Glomerular endothelial cell (primary cell): ENCODE measurements around the gene PDE6D. TPM values are rescaled to one million over a fixed set of nuclear protein-coding genes. Genes with fewer than 3 reads are reported as not detected.
"Not testable (repeated sequence)": the region's sequence is repeated elsewhere in the genome, so short reads cannot be mapped to it uniquely, and the experiment has no call there.

Source experiments
- DNase-seq: peaks from one replicate; pipeline ENCODE4 v3.0.0-alpha.2; 2011; ENCODE audit warnings: low read depth, low spot score; ENCODE audit errors: extremely low read depth
- total RNA-seq: library from RNA; depleted of rRNA; stranded (reverse); fragments of >200 nt; gene quantifications from 2 replicates; pipeline ENCODE4 v1.2.3, GENCODE V29; 2015

Gene PDE6D
- total RNA-seq, 1 donor from 2014 or later, result 29.5 TPM

DNA sequence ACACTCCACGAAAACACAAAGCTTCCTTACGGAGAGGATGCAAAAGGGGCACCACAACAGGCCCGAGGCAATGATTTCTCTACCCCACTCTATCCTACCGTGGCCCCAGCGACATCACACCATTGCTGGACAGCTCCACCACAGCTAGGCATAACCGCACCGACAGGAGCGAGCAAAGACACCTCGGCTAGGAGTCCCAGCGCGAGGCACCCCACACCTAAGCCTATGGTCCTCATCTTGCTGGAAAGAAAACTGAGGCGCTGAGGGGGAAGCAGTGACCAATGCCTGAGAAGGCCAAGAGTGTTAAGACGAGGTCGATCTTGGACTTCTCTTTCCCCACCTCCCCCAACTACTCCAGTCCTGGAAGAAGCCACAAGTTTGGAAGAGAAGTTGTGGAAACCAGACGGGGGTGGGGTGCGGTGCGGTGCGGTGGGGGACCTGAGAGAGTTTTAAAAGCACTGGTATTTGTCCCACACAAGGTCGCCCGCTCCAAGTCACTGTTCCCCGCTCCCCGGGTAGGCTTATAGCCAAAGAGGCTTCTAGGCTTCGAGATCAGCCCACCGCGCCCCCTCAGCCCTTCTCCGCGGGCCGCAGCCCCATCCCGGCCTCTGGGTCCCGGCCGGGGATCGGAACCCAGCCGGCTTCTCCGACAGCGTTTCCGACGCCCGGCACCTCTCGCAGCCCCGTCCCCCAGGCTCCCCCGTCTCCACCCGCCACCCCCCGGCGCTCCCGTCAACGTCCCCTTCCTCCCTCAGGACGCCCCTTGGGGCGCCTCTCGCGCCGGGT, 766 bp downstream of the PDE6D start:
- DNase-seq, result no peak

DNA sequence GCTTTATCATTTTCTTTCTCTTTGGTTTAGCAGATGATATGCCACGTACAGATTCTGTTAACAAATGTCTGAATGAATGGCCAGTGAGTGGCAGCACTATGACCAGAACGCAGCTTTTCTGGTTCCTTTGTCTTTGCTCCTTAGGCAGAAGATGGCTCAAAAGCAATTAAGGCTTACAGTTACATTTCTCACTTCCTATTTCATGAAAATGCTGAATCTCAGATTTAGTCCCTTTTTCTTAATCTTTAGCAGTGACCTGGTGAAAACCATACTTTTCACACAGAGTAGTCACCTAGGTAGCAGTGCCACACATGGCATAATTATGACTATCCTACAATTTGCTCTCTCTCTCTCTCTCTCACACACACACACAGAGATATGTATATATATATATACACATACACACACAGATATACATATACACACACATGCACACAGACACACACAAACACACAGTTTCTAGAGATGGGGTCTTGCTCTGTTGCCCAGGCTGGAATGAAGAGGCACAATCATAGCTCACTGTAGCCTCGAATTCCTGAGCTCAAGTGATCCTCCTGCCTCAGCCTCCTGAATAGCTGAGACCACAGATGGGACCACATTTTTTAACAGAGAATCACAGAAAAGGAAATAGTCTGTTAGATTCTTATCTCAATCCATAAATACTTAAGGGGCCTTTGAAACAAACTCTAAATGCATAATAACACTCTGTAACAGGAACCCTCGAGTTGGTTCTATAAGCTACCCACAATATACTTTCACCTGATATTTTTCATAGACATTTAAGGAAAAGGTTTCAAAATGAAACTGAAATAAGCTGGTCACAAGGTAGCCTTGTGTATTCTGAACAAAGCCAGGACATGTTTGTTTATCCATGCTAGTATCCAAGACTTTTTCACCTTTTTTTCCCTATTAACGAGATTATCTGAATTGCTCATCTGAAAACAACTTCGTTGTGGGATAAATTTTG, 11.6 kb downstream of the PDE6D start:
- DNase-seq, result no peak

DNA sequence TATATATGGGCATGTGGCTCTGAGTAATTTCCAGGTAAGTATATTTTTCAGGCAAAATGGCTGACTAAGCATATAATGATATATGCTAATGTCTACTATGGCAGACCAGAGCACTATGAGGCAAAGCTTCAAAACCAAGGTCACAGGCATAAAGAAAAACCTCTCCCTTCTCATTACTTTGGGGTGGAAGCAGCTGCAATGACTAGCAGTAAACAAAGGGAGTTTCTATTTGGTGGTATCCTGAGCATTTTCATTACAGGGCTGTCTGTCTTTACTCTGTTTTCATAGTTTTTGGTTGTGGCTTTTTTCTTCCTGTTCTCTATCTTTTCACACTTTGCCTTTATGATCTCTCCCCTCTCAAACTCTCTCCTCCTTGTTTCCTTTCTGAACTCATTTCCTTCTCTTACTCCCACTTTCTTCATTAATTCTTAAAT, 15.6 kb downstream of the PDE6D start:
- DNase-seq, result no peak

DNA sequence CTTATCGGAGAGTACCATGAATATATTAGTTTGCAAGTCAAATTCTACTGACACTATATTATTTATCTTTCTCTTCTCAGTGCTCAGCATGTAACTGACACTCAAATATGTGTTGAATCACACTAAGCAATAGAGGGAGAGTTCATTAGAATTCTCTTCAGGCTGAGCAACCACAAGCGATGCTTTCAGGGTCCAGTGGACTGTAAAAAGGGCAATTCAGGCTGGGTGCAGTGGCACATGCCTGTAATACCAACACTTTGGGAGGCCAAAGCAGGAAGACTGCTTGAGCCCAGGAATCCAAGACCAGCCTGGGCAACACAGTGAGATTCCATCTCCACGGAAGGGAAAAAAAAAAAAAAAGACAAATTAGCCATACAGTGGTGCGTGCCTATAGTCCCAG, 16.3 kb downstream of the PDE6D start:
- DNase-seq, result no peak

DNA sequence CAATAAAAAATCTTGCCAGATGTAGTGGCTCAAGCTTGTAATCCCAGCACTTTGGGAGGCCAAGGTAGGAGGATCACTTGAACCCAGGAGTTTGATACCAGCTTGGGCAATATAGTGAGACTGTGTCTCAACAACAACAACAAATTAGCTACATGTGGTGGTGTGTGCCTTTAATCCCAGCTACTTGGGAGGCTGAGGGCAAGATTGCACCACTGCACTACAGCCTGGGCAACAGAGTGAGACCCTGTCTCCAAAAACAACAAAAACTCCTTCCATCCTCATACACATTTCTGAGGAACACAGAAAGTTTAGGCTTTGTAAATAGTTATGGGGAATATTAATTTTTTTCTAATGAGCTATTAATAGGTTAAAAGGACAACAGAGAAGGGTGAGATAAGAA, 17.0 kb downstream of the PDE6D start:
- DNase-seq, result no peak

DNA sequence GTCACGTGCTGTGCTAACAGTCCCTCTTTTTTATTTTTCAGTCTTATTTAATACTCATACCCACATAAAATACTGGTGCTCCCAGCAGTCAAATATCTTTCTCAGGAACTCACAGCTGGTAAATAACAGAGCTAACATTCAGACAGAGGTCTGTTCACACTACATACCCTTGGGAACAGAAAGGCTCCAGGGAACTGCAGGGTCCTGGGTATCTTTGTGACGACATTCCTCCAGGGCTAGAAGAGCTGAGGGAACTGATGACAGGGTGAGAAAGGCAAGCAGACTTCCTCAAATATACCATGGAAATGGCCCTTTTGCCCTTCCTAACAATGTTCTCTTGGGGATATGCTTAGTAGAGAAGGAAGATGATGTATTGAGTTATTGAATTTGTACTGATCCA, 19.3 kb downstream of the PDE6D start:
- DNase-seq, result no peak

DNA sequence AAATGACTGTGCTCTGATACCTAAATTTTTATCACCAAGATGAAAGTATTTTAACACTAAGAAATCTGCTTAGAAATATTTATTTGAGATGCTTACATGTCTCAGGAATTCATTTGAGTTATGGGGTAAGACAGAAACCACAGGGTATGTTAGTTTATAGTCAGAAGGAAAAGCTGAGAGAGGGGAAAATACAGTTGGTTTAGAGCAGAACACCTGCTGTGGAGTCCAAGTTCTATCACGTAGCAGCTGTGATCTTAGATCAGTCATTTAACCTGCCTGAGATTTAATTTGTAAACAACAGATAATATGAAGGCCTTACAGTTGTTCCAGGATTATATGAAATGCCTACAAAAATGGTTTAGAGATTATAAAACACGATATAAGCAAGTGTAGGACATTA, 29.0 kb downstream of the PDE6D start:
- DNase-seq, result no peak

DNA sequence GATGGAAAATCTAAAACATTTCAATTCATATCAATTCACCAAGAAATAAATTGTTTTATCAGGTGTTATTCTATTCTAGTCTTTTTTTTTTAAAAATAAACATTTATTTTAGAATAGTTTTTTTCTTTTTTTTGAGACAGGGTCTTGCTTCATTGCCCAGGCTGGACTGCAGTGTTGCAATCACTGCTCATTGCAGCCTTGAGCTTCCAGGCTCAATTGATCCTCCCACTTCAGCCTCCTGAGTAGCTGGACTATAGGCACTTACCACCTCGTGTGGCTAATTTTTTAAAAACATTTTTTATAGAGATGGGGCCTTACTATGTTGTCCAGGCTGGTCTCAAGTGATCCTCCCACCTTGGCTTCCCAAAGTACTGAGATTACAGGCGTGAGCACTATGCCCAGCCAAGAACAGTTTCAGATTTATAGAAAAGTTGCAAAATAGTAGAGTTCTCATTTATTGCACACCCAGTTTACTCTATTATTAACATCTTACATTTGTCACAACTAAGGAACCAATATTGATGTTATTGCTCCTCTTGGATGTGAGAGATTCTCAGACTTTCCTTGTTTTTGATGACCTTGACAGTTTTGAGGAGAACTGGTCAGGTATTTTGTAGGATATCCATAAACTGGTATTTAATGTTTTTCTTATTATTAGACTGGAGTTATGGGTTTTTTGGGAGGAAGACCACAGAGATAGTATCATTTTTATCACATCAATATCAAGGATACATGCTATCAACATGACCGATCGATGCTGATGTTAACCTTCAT, 29.9 kb downstream of the PDE6D start:
- DNase-seq, result no peak

DNA sequence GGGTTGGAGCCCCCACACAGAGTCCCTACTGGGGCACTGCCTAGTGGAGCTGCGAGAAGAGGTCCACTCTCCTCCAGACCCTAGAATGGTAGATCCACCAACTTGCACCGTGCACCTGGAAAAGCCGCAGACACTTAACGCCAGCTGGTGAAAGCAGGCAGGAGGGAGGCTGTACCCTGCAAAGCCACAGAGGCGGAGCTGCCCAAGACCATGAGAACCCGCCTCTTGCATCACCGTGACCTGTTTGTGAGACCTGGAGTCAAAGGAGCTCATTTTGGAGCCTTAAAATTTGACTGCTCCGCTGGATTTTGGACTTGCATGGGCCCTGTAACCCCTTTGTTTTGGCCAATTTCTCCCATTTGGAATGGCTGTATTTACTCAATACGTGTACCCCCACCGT, 32.1 kb downstream of the PDE6D start:
- not testable (repeated sequence) for DNase-seq

DNA sequence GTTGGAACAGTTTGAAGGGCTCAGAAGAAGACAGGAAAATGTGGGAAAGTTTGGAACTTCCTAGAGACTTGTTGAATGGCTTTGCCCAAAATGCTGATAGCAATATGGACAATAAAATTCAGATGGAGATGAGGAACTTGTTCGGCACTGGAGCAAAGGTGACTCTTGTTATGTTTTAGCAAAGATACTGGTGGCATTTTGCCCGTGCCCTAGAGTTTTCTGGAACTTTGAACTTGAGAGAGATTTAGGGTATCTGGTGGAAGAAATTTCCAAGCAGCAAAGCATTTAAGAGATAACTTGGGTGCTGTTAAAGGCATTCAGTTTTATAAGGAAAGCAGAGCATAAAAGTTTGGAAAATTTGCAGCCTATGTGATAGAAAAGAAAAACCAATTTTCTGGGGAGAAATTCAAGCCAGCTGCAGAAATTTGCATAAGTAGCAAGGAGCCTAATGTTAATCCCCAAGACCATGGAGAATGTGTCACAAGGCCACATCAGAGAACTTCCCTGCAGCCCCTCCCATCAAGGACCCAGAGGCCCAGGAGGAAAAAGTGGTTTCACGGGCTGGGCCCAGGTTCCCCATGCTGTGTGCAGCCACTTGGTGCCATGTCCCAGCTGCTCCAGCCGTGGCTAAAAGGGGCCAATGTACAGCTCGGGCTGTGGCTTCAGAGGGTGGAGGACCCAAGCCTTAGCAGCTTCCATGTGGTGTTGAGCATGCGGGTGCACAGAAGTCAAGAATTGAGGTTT, 32.8 kb downstream of the PDE6D start:
- not testable (repeated sequence) for DNase-seq

DNA sequence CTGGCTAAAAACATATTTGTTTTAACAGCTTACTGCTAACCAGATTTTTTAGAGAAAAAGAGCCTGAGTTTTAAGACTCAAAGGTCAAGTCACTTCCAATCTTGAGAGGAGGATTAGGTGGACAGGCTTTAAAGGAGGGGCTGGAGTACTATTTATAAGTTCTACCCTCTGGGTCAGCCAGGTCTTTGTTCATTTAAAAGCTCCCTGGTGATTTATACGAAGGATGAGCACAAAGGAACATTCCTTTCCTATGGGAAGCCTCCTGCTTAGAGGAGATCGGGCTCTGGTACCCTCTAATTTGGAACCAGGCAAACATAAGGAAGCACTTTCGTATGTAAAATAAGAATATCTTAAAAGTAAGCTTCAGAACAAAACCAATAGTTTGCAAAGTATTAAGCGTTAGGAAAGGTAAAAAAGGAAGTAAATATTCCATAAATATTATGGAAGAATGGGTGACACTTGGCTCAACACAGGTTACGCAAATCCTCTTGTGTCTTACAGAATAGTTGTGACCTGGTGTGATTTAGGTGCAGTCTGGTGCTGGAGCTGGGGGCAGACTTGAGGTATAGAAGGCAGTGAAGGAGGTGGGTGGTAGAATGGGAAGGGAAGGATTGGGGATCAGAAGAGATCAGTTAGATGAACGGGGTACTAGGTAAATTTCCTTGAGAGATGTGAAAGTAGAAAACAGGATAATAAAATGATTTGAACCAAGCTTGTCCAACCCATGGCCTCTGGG, 35.6 kb downstream of the PDE6D start:
- DNase-seq, result no peak

DNA sequence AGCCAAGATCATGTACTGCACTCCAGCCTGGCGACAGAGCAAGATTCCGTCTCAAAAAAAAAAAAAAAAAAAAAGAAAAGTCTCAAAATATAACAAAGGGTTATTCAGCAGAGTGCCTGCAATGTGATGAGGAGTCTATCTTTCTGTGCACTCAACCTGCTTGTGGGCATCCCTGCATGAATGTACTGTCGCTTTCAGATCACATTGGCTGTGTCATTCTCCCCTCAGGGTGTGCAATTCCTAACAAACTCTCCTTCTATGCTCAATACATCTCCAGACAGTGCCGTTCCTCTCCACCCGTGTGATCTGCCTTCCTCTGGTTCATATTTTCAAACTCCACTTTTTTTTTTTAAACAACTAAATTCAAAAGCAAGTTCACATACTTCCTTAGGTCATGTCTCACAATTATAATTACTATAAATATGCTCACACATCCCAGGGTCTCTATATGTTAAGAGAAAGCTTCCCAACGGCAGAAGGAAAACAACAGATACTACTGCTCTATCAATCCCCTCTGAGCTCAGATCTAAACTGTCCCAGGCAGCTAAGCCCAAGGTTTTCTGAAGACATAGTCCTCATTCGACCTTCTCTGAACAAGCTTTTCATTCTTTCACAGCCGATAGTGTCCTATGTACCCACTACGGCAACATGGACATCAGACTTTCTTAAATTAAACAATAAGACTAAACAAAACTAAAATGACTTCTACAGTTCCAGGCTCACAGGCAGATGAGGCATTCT, 37.5 kb downstream of the PDE6D start:
- no peak for DNase-seq

DNA sequence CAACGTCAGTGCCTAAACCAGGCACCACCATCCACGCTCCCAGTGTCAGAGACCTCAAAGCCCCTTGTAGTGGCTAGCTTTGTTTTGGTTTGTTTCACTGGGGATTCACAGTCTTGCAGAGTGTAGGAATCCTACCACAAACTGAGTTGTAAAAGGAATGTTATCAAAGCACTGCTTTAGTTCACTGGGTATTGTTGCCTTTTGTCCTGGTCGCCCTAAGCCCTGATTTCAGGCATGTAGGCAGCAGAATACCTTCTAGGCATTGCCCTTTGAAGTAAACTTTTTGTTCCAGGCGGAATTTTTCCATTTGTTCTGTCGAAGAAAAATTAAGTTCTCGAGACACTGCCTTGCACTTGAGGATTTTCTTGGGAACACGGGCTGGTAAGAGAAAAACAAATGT, 43.3 kb downstream of the PDE6D start:
- no peak for DNase-seq

DNA sequence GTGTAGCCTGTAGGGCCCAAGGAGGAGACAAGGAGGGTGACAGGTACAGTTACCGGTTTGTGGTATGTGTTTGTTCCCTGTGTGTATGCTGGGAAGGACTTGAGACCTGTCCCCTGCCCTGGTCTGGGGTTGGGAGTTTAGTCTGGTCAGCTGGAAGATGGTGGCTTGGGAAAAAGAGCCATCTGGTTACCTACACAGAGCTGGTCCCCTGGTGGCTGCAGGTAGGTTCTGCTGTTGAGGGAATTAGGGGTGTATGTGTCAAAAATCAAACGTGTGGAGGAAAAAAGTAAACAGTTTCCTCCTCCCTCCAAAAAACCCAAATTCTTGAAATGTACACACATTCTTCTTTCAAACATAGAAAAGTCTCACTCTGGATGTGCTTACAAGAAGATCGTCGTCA, 48.5 kb downstream of the PDE6D start:
- no peak for DNase-seq

DNA sequence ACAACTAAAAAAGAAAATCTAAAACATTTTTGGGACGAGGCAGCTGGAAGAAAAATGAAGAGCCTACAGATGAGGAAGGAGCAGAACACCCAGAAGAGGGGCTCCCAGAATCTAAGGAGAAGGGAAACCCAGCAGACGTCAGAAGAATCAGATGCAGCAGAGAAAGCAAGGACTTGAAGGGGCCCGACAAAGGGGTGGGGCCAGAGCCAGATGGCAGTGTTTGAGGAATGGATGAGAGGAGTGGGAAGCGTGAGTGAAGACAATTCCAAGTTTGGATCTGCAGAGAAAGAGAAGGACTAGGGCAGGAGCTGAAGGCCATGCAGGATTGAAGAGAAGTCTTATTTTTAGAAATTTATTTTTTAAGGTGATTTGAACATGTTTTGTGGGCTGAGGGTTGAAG, 53.5 kb downstream of the PDE6D start:
- DNase-seq, result no peak

DNA sequence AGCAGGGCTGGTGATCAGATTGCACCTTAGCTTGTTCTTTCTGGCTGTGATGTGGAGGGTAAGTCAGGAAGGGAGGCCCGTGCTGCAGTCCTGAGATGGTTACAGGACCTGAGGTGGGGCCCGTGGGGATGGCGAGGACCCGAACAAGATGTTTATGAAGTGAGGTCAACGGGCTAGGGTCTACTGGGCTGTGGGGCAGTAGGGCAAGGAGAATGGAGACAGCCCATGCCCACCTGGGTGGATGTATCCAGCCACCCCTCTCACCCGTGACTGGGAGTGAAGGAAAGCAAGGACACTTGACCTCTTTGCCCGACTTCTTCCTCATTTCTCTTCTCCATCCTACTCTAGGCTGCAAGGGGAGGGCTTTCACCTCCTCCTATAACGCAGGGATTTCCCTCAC, 54.8 kb downstream of the PDE6D start:
- DNase-seq, result no peak

DNA sequence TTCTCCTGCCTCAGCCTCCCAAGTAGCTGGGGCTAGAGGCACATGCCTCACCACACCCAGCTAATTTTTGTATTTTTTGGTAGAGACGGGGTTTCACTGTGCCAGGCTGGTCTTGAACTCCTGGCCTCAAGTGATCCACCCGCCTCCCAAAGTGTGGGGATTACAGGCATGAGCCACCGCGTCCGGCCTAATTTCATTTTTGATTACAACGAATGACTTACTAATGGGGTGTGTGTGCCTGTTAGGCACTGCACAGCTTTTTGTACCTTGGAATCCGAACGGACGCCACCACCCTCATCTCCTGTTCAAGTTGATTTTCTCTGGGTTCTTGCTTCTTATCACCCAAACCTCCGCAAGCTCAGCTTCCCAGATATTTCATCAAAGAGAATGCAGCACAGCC, 55.6 kb downstream of the PDE6D start:
- DNase-seq, result no peak

DNA sequence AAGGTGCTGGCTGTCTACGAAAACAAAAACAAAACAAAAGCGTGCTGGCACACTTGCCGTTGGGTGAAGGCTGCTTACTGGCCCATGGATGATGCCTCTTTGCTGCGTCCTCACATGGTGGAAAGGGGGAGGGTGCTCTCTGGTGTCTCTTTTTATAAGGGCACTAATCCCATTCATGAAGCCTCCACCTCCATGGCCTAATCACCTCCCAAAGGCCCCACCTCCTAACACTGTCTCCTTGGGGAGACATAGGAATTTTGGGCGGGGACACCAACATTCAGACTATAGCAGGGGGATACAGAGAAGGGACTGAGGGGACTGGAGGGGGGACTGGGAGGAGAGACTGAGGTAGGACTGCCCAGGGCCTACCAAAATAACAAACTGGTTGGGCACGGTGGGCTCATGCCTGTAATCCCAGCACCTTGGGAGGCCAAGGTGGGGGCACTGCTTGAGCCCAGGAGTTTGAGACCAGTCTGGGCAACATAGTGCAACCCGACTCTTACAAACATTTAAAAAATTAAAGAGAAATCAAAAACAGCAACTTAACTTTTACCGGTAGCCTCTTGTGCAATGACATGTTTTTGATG, 58.3 kb downstream of the PDE6D start:
- DNase-seq, result no peak
